Gastroesophageal sphincter (tissue), 2 donors: ENCODE measurements around the gene SPEM2.

Experiments used
- POLR2A ChIP-seq, 2 donors: fragments of 450-650 bp; IDR thresholded peaks; one replicate each; pipeline ENCODE4 v1.6.1; 2017; ENCODE audit warnings: antibody characterized with exemption in 2 of 2, mild to moderate bottlenecking in 2 of 2, moderate library complexity in 1 of 2
- POLR2AphosphoS5 ChIP-seq: sonication (generic); formaldehyde crosslinking; IDR thresholded peaks from one replicate; pipeline ENCODE4 v1.6.1; 2017; ENCODE audit warnings: antibody characterized with exemption

DNA sequence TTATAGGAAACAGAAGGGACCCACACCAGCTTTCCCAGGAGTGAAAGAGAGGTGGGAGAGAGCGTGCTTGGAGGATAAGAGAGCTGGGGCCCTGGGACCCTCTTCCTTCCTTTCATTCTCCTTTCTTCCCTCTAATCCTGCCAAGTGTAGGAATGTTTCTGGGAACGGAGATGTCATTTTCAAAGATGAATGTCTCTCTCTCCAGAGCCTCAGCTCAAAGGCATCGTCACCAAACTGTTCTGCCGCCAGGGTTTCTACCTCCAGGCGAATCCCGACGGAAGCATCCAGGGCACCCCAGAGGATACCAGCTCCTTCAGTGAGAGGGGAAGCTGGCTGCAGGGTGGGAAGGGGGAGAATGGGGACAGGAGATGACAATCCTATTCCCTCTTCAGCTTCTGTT lies 15.8 kb downstream of the SPEM2 start:
- TF ChIP-seq POLR2A (IDR thresholded peaks at IDR 0.05) (no peak), POLR2AphosphoS5 (no peak)
